Suppressor macrophage (primary cell): ENCODE data around the gene AGFG1.

Source experiments
- DNase-seq, 4 experiments: peaks; one replicate each; pipeline ENCODE4 v3.0.0-alpha.2; 2020 to 2022

Gene AGFG1

DNA sequence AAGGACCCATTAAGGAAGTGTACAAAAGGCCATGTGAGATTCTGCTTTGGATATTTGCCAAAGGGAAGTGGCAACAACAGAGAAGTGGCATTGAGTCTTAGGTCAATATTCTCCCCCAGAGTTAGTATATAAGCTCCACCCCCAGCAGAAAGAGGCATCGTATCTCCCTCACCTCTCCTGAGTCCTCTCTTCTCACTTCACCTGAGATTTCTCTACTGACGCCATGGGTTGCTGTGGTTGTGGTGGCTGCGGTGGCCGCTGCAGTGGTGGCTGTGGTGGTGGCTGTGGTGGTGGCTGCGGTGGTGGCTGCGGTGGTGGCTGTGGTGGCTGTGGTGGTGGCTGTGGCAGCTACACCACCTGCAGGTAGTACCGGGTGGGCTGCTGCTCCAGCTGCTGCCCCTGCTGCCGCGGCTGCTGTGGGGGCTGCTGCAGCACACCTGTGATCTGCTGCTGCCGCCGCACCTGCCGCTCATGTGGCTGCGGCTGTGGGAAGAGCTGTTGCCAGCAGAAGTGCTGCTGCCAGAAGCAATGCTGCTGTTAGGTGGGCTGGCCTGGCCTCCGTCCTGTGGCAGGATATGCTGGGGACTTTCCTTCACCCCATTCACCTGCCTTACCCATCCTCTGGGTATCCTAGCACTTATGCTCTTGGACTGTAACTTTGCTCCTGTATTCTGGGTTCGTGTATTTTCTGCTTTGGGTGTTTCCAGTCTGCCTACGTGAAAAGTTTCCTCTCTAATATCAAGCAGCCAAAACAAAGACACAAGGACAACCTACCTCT lies 136.8 kb downstream of the AGFG1 start:
- peak; percentile 79 to 97 (median 90) for DNase-seq

DNA sequence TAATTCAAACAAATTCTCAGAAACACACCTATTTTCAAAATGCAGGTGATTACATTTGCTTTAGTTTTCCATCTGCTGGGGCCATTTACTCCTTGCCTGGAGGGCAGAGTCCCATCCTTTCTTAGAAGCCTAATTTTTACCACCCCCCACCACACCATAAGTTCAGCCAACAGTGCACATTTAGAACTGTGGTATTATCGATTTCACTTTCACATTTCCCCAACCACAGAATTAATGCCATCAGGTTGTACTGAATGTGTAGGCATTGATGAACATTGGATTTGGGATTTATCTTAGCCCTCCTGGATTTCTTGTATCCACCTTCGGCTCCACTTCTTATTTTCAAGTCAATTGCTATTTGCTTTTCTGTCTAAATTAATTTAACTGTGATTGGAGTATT lies 138.2 kb downstream of the AGFG1 start:
- no peak for DNase-seq
